ENCODE measurements around the gene SLAMF6.

The SLAMF6 gene

DNA sequence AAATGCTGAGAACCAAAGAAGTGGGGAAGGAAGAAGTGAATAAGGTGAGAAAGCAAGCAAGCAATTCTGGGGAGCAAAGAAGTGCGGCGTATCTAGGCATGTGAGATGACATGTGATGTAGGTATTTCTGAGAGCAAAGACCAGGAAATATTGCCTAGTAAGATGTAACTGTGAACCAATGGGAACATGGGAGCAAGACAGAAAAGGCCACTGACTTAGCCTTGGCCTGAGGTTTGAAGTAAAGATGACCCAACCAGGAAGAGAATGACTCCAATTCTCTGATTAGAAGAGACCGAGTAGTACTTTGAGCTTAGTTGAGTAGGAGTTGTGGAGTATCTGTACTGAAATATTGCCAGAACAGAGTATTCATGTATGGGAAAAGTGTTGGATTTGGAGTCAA lies 31.1 kb downstream of the SLAMF6 start:
- TF ChIP-seq FOXP2 (optimal IDR thresholded peaks at IDR 0.05; ENCODE audit: borderline replicate concordance, extremely low read depth, extremely low read length, insufficient read depth) (no peak), REST (IDR thresholded peaks at IDR 0.05; ENCODE audit: insufficient read depth in 1 of 2, low read depth in 2 of 2, low read length in 2 of 2) (no peak), POLR2AphosphoS5 (IDR thresholded peaks at IDR 0.05; ENCODE audit: low read depth, low read length) (no peak), SIN3A (IDR thresholded peaks at IDR 0.05; ENCODE audit: borderline replicate concordance, insufficient read depth, low read length) (no peak), TAF1 (IDR thresholded peaks at IDR 0.05; ENCODE audit: borderline replicate concordance, insufficient read depth, low read length) (no peak)

DNA sequence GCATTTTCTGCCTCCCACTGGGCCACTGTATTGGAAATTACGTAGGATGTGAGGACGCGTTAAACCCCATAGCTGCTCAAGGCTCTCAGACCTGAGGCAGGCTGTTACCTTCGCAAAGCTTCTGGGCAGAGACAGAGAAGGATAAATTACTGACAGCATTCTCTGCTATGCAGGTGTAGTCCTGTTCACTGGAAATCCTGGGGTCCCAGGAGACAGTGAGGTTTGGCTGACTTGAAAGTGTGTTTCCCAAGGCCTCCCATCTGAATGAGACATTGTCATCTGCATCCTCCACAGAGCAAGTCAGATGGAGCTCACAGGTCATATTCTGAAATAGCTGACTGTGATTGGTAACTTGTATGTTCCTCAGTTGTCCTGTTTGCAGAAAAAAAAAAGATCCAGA lies 32.0 kb downstream of the SLAMF6 start:
- TF ChIP-seq SIN3A (IDR thresholded peaks at IDR 0.05; ENCODE audit: borderline replicate concordance, insufficient read depth, low read length): no peak
- TF ChIP-seq TAF1 (IDR thresholded peaks at IDR 0.05; ENCODE audit: borderline replicate concordance, insufficient read depth, low read length): no peak
- TF ChIP-seq REST (IDR thresholded peaks at IDR 0.05; ENCODE audit: insufficient read depth in 1 of 2, low read depth in 2 of 2, low read length in 2 of 2): no peak
- TF ChIP-seq FOXP2 (optimal IDR thresholded peaks at IDR 0.05; ENCODE audit: borderline replicate concordance, extremely low read depth, extremely low read length, insufficient read depth): no peak
- TF ChIP-seq POLR2AphosphoS5 (IDR thresholded peaks at IDR 0.05; ENCODE audit: low read depth, low read length): no peak

- TF ChIP-seq POLR2AphosphoS5 (IDR thresholded peaks at IDR 0.05; ENCODE audit: low read depth, low read length) (no peak), SIN3A (IDR thresholded peaks at IDR 0.05; ENCODE audit: borderline replicate concordance, insufficient read depth, low read length) (no peak), REST (IDR thresholded peaks at IDR 0.05; ENCODE audit: insufficient read depth in 1 of 2, low read depth in 2 of 2, low read length in 2 of 2) (no peak), TAF1 (IDR thresholded peaks at IDR 0.05; ENCODE audit: borderline replicate concordance, insufficient read depth, low read length) (no peak), FOXP2 (optimal IDR thresholded peaks at IDR 0.05; ENCODE audit: borderline replicate concordance, extremely low read depth, extremely low read length, insufficient read depth) (no peak)
These were observed 33.4 kb downstream of the SLAMF6 start for GRCh38 chr1:160489513-160490261.

DNA sequence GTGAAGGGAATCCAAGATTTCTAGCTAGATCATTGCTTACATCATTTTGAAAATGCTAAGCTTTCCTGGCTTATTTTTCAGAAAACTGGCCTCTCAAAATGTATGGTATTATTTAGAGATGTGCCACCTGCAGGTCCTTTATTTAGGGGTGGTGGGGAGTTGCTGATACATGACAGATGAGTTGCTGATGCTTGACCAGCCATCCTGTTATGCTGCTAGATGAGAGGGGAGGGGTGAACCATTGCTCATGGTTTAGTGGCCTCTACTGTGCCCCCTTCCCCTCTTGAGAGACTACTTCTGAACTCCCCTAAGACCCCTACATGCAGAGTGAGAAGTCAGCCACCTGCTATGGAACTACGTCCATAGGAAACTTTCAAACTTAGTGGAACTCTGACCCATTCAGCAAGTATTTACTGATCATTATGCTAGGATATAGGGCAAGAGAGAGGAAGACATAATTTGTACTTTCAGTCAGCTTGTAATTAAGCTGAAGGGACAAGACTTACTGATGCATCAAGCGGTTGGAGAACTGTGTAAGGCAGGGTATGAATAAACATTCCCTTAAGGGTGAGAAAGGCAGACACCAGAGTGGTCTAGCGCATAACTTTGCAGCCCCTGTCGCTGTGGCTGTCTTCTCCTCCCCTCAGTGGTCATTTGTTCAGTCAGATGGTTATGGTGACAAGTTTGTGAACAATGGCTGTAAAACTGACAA lies 34.6 kb downstream of the SLAMF6 start:
- TF ChIP-seq FOXP2 (optimal IDR thresholded peaks at IDR 0.05; ENCODE audit: borderline replicate concordance, extremely low read depth, extremely low read length, insufficient read depth): no peak
- TF ChIP-seq TAF1 (IDR thresholded peaks at IDR 0.05; ENCODE audit: borderline replicate concordance, insufficient read depth, low read length): no peak
- no peak for TF ChIP-seq REST (IDR thresholded peaks at IDR 0.05; ENCODE audit: insufficient read depth in 1 of 2, low read depth in 2 of 2, low read length in 2 of 2)
- no peak for TF ChIP-seq POLR2AphosphoS5 (IDR thresholded peaks at IDR 0.05; ENCODE audit: low read depth, low read length)
- no peak for TF ChIP-seq SIN3A (IDR thresholded peaks at IDR 0.05; ENCODE audit: borderline replicate concordance, insufficient read depth, low read length)

Measured in PFSK-1 (cell line).